ENCODE results near the gene PDHA2. TPM values are rescaled to one million over a fixed set of nuclear protein-coding genes. Genes with fewer than 3 reads are reported as not detected.
"Not testable (repeated sequence)": the region's sequence is repeated elsewhere in the genome, so short reads cannot be mapped to it uniquely, and the experiment has no call there.

The PDHA2 gene
- total RNA-seq, 1 experiment from 2014 or later: not detected

DNA sequence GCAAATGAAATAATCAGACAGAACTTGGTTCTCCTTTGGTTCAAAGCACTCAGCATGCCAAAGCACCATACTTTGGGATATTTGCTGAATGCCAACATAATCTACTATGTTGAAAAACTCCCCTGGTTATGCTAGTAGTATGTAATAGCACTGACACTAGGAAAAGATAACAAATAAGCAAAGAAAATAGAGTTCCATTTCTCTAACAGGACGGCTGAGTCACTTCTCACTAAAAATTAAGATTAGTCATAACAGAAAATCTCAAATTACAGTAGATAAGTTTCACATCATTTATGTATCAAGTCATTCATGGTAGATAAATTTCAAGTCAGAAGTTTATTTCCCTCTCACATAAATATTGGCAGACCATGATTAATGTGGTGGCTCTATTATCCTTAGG, 17.9 kb downstream of the PDHA2 start:
- Histone ChIP-seq H3K4me3 (replicated peaks in 1 of 2; ENCODE audit: low read depth in 1 of 2, low read length in 2 of 2) (no peak overlapping the region), H2AFZ (ENCODE audit: low read depth, low read length, poor library complexity, severe bottlenecking) (no peak overlapping the region), H3K9ac (ENCODE audit: low read length) (no peak overlapping the region), H3K4me2 (ENCODE audit: low read length) (no peak overlapping the region), H3K36me3 (ENCODE audit: control insufficient read depth in 1 of 2, insufficient read depth in 2 of 2, low read length in 2 of 2) (no peaks in the 10 kb centered on the region), H3K9me2 (ENCODE audit: insufficient read depth) (no peaks in the 10 kb centered on the region), H3K79me2 (ENCODE audit: insufficient read depth, low read length) (no peaks in the 10 kb centered on the region), H3K27ac (ENCODE audit: low read depth, low read length) (no peak overlapping the region), H3K27me3 (ENCODE audit: insufficient read depth, low read length) (no peaks in the 10 kb centered on the region), H3K4me1 (ENCODE audit: control insufficient read depth in 1 of 2, insufficient read depth in 2 of 2, low read length in 2 of 2) (peaks cover 0 to 5% of the 10 kb centered on the region in 2 experiments; a peak in 1 of 4 replicates), H4K20me1 (ENCODE audit: insufficient read depth) (no peaks in the 10 kb centered on the region), H3K9me3 (ENCODE audit: control insufficient read depth in 1 of 2, insufficient read depth in 1 of 2, low read depth in 1 of 2, low read length in 2 of 2) (no peaks in the 10 kb centered on the region)
- CTCF ChIA-PET: no interaction called here
- RAD21 ChIA-PET (ENCODE audit: low non-redundant PET in 1 of 2, low total read pairs in 2 of 2, uncharacterized antibody in 2 of 2, unreplicated experiment in 2 of 2): no interaction called here
- intact Hi-C loops (cut with micrococcal nuclease): no loop called here
- TF ChIP-seq CEBPB (IDR thresholded peaks at IDR 0.05; ENCODE audit: low read depth) (no peak), ELF1 (IDR thresholded peaks at IDR 0.05; ENCODE audit: borderline replicate concordance, low read depth) (no peak), SP1 (IDR thresholded peaks at IDR 0.05; ENCODE audit: low read depth) (peak; percentile 9; the same call in 1 of the 2 replicates), POLR2A (IDR thresholded peaks at IDR 0.05; ENCODE audit: borderline replicate concordance, extremely low read depth, insufficient read depth, insufficient read length) (no peak)
- TF ChIP-seq, protein P1, sequence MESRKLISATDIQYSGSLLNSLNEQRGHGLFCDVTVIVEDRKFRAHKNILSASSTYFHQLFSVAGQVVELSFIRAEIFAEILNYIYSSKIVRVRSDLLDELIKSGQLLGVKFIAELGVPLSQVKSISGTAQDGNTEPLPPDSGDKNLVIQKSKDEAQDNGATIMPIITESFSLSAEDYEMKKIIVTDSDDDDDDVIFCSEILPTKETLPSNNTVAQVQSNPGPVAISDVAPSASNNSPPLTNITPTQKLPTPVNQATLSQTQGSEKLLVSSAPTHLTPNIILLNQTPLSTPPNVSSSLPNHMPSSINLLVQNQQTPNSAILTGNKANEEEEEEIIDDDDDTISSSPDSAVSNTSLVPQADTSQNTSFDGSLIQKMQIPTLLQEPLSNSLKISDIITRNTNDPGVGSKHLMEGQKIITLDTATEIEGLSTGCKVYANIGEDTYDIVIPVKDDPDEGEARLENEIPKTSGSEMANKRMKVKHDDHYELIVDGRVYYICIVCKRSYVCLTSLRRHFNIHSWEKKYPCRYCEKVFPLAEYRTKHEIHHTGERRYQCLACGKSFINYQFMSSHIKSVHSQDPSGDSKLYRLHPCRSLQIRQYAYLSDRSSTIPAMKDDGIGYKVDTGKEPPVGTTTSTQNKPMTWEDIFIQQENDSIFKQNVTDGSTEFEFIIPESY (IDR thresholded peaks at IDR 0.05; ENCODE audit: extremely low read depth, insufficient replicate concordance, low read length): no peak
- ATAC-seq (no peak), DNase-seq (ENCODE audit: low read depth, low spot score) (no peak)
- BruUV-seq (replicated peaks): no TSS peak
- POLR2A ChIA-PET: no interaction called here

DNA sequence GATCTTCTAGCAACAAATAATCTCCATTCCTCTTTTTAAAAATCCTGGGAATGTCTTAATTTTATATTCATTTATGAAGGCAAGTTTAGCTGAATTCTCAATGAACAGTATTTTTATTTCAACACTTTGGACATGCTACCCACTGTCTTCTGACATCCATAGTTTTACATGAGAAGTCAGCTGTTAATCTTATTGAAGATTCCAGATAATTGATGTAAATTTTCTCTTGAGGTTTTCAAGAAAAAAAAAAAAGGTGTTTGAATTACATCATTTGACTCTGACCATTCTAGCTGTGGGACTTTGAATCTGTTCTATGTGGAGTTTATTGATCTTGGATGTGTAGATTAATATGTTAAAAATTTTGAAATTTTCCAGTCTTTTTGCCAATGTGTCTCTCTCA, 28.0 kb downstream of the PDHA2 start:
- TF ChIP-seq POLR2AphosphoS5 (IDR thresholded peaks at IDR 0.05; ENCODE audit: low read depth, low read length): no peak
- TF ChIP-seq YY1 (IDR thresholded peaks at IDR 0.05; ENCODE audit: extremely low read depth, insufficient replicate concordance, low read depth, low read length): no peak
- TF ChIP-seq SRF (IDR thresholded peaks at IDR 0.05; ENCODE audit: low read depth): no peak
- TF ChIP-seq SP1 (IDR thresholded peaks at IDR 0.05; ENCODE audit: low read depth): no peak
- TF ChIP-seq RAD21 (IDR thresholded peaks at IDR 0.05; ENCODE audit: low read depth): 0 out of 2 replicates have a peak, but pooled peaks have one; percentile 8
- peak; percentile 56; the same call in 1 of the 2 replicates for TF ChIP-seq CBX3 (IDR thresholded peaks at IDR 0.05; ENCODE audit: low read depth)
- TF ChIP-seq POLR2A (IDR thresholded peaks at IDR 0.05; ENCODE audit: borderline replicate concordance, extremely low read depth, insufficient read depth, insufficient read length): no peak
- H3K27me3 ChIP-seq (ENCODE audit: insufficient read depth, low read length): no peaks in the 10 kb centered on the region
- ChIA-PET RAD21 (ENCODE audit: low non-redundant PET in 1 of 2, low total read pairs in 2 of 2, uncharacterized antibody in 2 of 2, unreplicated experiment in 2 of 2) (no interaction called here), CTCF (no interaction called here), POLR2A (no interaction called here)
- no peaks in the 10 kb centered on the region for H3K79me2 ChIP-seq (ENCODE audit: insufficient read depth, low read length)
- H2AFZ ChIP-seq (ENCODE audit: low read depth, low read length, poor library complexity, severe bottlenecking): no peak overlapping the region
- no peak overlapping the region for H3K27ac ChIP-seq (ENCODE audit: low read depth, low read length)
- DNase-seq (ENCODE audit: low read depth, low spot score): peak; percentile 28
- H3K4me2 ChIP-seq (ENCODE audit: low read length): no peak overlapping the region
- H3K9me2 ChIP-seq (ENCODE audit: insufficient read depth): no peaks in the 10 kb centered on the region
- no TSS peak for BruUV-seq (replicated peaks)
- no peak for ATAC-seq
- no peaks in the 10 kb centered on the region for H3K36me3 ChIP-seq (ENCODE audit: control insufficient read depth in 1 of 2, insufficient read depth in 2 of 2, low read length in 2 of 2)
- H3K4me1 ChIP-seq (ENCODE audit: control insufficient read depth in 1 of 2, insufficient read depth in 2 of 2, low read length in 2 of 2): no peaks in the 10 kb centered on the region
- H3K4me3 ChIP-seq (replicated peaks in 1 of 2; ENCODE audit: low read depth in 1 of 2, low read length in 2 of 2): no peak overlapping the region
- no peak overlapping the region for H3K9ac ChIP-seq (ENCODE audit: low read length)
- intact Hi-C loops (cut with micrococcal nuclease): no loop called here
- no peaks in the 10 kb centered on the region for H4K20me1 ChIP-seq (ENCODE audit: insufficient read depth)
- peaks cover 0 to 4% of the 10 kb centered on the region in 2 experiments; a peak in 2 of 4 replicates for H3K9me3 ChIP-seq (ENCODE audit: control insufficient read depth in 1 of 2, insufficient read depth in 1 of 2, low read depth in 1 of 2, low read length in 2 of 2)

DNA sequence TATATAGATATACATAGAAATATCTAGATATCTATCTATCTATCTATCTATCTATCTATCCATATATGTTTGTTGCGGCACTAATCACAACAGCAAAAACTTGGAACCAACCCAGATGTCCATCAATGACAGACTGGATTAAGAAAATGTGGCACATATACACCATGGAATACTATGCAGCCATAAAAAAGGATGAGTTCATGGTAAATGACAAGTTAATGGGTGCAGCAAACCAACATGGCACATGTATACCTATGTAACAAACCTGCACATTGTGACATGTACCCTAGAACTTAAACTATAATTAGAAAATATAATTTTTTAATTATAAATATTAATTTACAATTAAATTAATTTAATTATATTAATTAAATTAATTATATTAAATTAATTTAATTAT, 29.5 kb downstream of the PDHA2 start:
- H3K4me1 ChIP-seq (ENCODE audit: control insufficient read depth in 1 of 2, insufficient read depth in 2 of 2, low read length in 2 of 2); POLR2A ChIA-PET; H3K9me3 ChIP-seq (ENCODE audit: control insufficient read depth in 1 of 2, insufficient read depth in 1 of 2, low read depth in 1 of 2, low read length in 2 of 2); H3K27ac ChIP-seq (ENCODE audit: low read depth, low read length); H3K9me2 ChIP-seq (ENCODE audit: insufficient read depth); H3K4me3 ChIP-seq (replicated peaks in 1 of 2; ENCODE audit: low read depth in 1 of 2, low read length in 2 of 2); H3K9ac ChIP-seq (ENCODE audit: low read length); ATAC-seq; H4K20me1 ChIP-seq (ENCODE audit: insufficient read depth); BruUV-seq (replicated peaks); H3K36me3 ChIP-seq (ENCODE audit: control insufficient read depth in 1 of 2, insufficient read depth in 2 of 2, low read length in 2 of 2); H3K79me2 ChIP-seq (ENCODE audit: insufficient read depth, low read length); H3K27me3 ChIP-seq (ENCODE audit: insufficient read depth, low read length); CTCF ChIA-PET; H3K4me2 ChIP-seq (ENCODE audit: low read length); H2AFZ ChIP-seq (ENCODE audit: low read depth, low read length, poor library complexity, severe bottlenecking); RAD21 ChIA-PET (ENCODE audit: low non-redundant PET in 1 of 2, low total read pairs in 2 of 2, uncharacterized antibody in 2 of 2, unreplicated experiment in 2 of 2); DNase-seq (ENCODE audit: low read depth, low spot score); intact Hi-C loops (cut with micrococcal nuclease): not testable (repeated sequence)

Data from HCT116 (cell line).